ENCODE data around the gene OPCML.

DNA sequence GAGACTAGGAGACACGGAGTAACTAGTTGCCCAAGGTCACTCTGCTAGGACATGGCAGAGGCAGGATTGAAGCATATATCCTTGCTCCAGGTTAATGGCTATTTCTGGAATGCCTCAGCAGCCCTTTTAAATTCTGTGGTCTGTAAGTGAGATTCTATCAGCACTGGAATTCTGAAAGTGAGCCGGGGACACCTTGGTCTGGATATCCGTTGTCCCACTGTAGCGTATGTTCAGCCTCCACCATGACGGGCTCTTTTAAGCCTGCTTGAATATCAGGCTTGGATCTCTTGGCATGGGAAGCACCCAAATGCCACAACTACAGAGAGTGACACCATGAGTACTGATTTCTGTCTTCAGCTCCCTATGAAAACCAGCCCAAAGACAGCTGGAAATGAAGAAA is 254.4 kb downstream of the OPCML start:
- TF ChIP-seq, protein P1, sequence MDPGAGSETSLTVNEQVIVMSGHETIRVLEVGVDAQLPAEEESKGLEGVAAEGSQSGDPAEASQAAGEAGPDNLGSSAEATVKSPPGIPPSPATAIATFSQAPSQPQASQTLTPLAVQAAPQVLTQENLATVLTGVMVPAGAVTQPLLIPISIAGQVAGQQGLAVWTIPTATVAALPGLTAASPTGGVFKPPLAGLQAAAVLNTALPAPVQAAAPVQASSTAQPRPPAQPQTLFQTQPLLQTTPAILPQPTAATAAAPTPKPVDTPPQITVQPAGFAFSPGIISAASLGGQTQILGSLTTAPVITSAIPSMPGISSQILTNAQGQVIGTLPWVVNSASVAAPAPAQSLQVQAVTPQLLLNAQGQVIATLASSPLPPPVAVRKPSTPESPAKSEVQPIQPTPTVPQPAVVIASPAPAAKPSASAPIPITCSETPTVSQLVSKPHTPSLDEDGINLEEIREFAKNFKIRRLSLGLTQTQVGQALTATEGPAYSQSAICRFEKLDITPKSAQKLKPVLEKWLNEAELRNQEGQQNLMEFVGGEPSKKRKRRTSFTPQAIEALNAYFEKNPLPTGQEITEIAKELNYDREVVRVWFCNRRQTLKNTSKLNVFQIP (CRISPR knock-in tag; IDR thresholded peaks at IDR 0.05; ENCODE audit: borderline replicate concordance, low read depth), result no peak
- TF ChIP-seq ZC3H10 (CRISPR knock-in tag; IDR thresholded peaks at IDR 0.05), result no peak
- TF ChIP-seq ARNTL (CRISPR knock-in tag; IDR thresholded peaks at IDR 0.05; ENCODE audit: borderline replicate concordance, low read depth), result no peak
- TF ChIP-seq SNAI2 (CRISPR knock-in tag; IDR thresholded peaks at IDR 0.05), result no peak
- no peak for TF ChIP-seq ESRRG (CRISPR knock-in tag; IDR thresholded peaks at IDR 0.05)
- no peak for TF ChIP-seq TOX (CRISPR knock-in tag; IDR thresholded peaks at IDR 0.05; ENCODE audit: borderline replicate concordance)

Measured in SK-N-SH treated with all-trans-retinoic acid at 6 μM for 48 hours (cell line).